NCI-H2227 (cell line): ENCODE data around the gene CAMTA1.
A peak's percentile ranks its signal among the peaks of the same experiment; 100 is the strongest.

Source experiments
- DNase-seq: peaks from one replicate; lab custom pipeline; 2025; ENCODE audit not compliant: unreplicated experiment; lab: John Stamatoyannopoulos, UW

The CAMTA1 gene

GRCh38 chr1:7418442-7419080 is 633.3 kb downstream of the CAMTA1 start:
- DNase-seq: no peak

- DNase-seq: no peak
Measured at GRCh38 chr1:7420098-7420445, 634.8 kb downstream of the CAMTA1 start.

DNA sequence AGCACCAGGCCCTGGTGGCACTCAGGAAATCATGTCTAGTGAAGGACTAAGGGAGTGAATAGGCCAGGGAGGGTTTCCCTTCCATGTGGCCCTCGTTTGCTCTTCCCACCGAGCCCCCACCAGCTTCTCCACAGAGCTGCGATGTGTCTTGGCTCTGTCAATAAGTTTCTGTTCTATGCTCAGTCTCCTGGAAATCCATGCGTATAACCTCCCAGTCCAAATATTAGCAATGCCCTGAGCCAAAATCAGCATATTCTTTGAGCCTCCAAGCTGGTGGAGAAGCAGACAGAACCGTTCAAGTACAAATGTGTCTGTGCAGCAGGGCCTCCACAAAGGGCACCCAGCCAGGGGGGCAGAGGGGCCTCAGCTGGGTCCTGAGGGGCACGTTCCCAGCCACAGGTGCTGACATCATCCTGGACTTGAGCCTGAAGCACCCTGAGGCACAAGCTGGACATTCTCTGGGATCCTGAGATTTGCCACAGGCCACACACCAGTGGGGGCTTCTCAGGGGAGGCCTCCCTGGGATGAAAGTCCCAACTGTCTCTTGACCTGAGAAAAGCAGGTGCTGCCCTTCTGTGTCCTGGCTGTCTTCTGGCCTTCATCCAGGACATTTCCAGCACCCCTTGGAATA is 635.3 kb downstream of the CAMTA1 start:
- DNase-seq: no peak

DNA sequence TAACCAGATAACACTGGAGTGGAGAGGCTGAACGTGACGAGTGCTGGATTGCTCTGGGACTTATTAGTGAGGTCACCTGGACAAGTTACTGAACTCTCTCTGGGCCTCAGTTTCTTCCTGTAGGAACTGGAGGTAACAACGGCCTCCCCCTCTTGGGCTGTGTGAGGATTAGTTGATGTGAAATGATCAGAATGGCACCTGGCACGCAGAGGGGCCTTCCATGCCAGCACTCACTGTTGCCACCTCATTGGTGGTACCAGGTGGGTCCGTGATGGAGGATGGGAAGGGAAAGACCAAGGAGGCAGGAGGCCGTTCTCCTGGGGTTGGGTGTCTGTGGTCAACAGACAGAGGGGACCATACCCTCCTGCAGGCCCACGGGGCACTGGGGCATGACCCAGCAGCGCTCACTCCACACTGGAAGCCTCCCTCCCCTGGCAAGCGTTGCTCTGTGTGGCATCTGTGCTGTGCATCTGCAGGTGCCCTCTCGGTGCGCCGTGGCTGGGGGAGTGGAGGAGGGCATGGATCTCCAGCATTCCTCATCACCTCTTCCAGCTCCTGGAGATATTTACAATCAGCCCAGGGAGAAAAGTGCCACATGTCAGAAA is 636.3 kb downstream of the CAMTA1 start:
- no peak for DNase-seq

DNA sequence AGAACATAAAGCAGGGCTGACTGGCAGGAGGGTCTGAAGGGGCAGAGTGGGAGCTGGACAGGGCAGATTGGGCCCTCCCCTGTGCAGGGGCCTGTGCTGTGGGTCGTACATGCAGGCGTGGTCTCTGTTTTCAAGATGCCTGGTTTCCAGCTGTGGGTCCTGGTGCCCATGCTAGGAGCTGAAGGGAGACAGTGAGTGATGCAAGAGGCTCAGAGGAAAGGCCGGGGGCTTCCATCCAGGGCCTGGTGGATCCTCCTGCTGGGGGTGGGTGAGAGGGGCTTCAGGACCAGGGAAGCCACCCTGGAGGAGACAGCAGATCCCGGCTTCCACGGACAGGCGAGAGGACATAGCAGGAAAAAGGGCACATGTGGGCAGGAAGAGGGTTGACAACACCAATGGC is 636.8 kb downstream of the CAMTA1 start:
- no peak for DNase-seq

DNA sequence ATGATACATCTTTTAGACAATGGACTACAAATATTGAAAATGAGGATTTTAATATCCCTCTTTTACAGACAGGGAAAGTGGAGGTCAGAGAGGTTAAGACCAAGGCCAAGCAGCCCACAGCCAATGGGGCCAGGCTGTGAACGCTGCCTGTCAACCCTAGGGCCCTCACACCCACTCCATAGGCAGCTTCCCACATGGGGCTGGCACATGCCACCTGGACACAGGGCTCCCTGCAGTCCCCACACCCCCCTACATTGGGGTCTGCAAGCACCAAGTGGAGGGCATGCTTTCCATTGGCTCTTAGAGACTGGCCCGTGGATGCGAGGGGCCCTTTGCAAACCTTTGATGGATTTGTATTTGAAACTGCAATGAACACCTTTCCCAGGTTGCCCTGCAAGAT is 637.3 kb downstream of the CAMTA1 start:
- no peak for DNase-seq

DNA sequence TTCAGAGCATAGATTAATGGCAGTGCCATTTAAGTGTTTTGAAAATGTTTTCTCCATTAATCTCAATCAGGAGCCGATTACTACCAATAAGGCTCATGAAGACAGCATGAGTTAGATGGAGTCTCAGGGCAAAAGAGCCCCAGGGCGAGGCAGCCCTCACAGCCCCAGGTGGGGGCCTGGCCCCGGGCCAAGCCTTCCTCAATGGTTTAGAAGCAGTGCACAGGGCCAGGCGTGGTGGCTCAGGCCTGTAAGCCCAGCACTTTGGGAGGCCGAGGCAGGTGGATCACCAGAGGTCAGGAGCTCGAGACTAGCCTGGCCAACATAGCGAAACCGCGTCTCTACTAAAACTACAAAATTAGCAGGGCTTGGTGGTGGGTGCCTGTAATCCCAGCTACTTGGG is 637.7 kb downstream of the CAMTA1 start:
- DNase-seq: no peak

DNA sequence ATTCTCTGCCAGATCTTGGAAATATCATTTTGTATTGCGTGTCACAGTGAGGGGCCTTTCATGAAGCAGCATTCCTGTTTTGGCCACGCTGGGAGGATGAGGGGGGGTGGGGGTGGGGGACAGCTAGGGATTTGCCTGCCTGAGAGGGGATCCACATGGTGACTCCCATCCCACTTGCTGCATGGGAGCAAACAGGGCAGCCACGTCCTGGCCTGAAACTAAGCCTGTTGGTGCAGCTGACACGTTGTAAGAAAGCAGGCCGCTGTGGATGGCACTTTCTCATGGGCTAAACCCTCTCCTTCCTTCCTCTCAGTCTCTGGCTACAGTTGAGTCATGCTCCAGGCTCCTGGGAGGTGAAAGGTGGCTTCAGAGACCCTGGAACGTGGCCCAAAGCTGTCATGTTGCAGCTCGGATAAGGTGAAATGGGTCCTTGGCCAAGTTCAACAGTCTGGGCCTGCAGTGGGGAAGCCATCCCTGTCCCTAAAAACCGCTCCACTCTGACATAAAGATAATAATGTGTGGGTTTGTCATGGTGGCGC is 639.2 kb downstream of the CAMTA1 start:
- DNase-seq: no peak

GRCh38 chr1:7425229-7425628 is 640.0 kb downstream of the CAMTA1 start:
- no peak for DNase-seq

DNA sequence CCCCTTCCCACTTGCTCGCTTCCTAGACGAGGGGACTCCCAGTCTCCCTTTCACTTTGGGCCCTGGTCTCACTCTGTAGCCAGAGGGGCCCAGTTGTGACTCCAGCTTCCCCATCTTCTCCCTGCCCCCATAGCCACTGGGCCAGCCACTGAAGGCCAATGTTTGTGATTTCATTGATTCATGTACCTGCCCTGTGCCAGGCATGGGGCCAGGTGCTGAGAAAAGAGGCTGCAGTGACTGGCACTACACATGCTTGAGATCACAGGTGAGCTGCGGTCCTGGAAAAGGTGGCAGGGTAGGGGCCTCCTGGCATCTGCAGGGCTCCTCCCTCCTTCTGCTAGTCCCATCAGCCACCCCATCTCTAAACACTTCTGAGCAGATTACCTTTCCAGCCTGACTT is 640.5 kb downstream of the CAMTA1 start:
- DNase-seq: no peak

- DNase-seq: no peak
Measured at GRCh38 chr1:7426780-7427604, 641.7 kb downstream of the CAMTA1 start.

DNA sequence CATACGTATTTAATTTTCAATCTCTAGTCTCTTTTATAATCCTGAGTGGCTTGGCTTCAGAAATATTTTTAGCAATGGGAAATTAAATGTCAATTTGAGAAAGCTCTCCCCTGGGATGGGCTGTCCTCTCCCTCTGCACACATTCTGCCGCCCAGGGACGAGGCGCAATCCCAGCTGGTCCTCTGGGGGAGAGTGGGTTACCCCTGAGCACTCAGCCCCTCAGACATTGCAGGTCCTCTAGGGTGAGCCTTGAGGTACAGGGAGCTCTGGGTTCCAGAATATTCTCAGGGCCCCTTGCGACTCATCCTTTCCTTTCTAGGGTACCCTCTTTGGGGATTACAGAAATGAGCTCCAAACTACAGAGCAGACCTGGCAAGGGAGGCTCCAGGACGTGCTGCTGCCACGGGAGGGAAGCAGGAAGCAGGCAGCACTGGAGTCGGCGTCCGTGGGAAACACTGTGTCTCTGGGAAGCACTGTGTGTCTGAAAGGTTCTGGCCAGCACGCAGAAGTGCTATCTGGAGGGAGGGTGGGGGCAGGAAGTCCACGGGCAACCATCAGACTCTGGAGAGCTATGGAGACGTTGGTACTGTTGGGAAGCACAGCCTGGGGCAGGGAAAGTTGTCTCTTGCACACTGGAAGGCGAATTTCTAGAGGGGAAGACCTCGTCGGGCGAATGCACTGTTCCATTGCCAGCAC is 642.5 kb downstream of the CAMTA1 start:
- peak; percentile 27 for DNase-seq

- DNase-seq: no peak
Measured at GRCh38 chr1:7429290-7429689, 644.0 kb downstream of the CAMTA1 start.

- DNase-seq: no peak
Measured at GRCh38 chr1:7430047-7430608, 644.9 kb downstream of the CAMTA1 start.

DNA sequence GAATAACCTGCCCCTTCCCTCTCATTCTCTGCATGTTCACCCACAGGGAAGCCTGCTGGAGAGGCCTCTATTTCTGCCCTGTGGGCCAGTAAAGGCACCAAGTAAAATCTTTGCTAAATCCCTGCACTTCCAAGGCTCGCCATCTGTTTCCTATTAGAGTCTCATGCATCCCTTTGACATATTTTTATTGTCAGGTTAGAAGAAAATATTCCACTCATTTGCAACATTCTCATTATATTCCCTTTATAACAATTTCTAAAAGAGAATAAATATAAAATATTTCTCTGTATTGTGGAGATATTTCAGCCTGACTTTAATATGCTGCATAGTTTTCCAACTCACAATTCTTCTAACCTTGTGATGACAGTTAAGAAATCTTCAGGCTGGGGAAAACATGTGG is 645.4 kb downstream of the CAMTA1 start:
- DNase-seq: no peak

GRCh38 chr1:7432102-7432899 is 647.0 kb downstream of the CAMTA1 start:
- DNase-seq: no peak

DNA sequence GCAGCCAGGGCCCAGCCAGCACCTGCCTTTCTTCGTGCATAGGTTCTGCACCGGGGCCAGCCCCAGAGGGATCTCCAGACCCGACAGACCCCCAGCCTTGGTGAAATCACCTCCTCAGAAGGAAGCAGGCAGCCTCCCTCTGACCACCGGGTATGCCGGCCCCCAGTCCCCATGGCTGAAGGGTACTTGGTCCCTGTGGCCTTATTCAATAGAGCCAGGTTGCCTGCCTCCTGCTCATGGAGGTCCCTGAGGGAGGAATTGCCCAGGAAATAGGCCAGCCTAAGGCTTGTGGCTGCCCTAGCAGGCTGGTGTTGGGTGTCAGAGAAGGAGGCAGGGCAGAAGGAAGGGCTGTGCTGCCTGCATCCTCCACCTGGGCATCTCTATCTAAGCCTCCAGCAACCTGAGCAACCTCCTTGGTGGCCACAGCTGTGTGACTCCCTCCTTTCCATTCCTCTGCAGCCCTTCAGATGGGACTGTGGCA is 647.7 kb downstream of the CAMTA1 start:
- no peak for DNase-seq

GRCh38 chr1:7434566-7434965 is 649.3 kb downstream of the CAMTA1 start:
- no peak for DNase-seq

GRCh38 chr1:7435276-7436055 is 650.2 kb downstream of the CAMTA1 start:
- no peak for DNase-seq
